A172 (cell line): Measurements from ENCODE around the gene NUDCD2. TPM values are rescaled to one million over a fixed set of nuclear protein-coding genes. Genes with fewer than 3 reads are reported as not detected.
A peak's percentile ranks its signal among the peaks of the same experiment; 100 is the strongest.
"Not testable (repeated sequence)": the region's sequence is repeated elsewhere in the genome, so short reads cannot be mapped to it uniquely, and the experiment has no call there.

Source experiments
- DNase-seq: peaks from one replicate; pipeline ENCODE4 v3.0.0-alpha.2; 2015; ENCODE audit warnings: low spot score
- total RNA-seq: library from RNA; depleted of rRNA; stranded (reverse); fragments of >200 nt; shearing (Covaris generic); gene quantifications from 2 replicates; pipeline ENCODE4 v1.2.3, GENCODE V29; 2014

The NUDCD2 gene
- total RNA-seq, 1 experiment from 2014 or later = 29.3 TPM

DNA sequence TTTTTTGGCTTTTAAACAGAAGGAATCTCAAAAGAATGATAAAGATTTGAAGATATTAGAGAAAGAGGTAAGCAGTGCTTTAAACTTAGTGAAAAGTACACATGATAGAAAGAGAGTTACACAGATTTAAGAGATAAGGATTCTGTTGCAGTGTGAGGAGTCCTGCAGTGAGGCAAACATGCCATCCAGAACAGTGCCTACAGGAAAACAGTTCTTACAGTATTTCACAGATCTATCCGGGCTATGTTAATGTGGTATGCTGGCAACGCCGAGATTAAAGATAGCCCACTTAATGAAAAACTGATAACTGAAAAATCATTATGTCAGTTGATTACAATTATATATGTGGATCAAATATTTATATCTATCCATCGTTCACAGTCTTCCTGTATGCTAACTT, 7.8 kb upstream of the NUDCD2 start:
- no peak for DNase-seq

DNA sequence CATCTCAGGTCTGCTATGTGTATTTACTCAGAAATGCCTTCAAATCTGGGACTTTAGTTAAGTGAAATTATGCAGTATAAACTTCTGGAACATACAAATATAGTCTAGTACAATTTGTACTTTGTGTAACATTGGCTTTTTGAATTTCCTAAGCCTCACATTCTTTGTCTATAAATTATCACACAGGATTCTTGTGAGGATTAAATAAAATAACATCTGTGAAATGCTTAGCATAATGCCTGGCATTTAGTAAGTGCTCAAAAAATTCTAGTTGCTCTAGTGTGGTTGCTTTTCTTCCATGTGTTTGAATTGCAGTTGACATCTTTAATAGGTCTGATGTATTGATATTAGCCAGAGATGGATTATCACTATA, 3.1 kb upstream of the NUDCD2 start:
- DNase-seq = no peak

DNA sequence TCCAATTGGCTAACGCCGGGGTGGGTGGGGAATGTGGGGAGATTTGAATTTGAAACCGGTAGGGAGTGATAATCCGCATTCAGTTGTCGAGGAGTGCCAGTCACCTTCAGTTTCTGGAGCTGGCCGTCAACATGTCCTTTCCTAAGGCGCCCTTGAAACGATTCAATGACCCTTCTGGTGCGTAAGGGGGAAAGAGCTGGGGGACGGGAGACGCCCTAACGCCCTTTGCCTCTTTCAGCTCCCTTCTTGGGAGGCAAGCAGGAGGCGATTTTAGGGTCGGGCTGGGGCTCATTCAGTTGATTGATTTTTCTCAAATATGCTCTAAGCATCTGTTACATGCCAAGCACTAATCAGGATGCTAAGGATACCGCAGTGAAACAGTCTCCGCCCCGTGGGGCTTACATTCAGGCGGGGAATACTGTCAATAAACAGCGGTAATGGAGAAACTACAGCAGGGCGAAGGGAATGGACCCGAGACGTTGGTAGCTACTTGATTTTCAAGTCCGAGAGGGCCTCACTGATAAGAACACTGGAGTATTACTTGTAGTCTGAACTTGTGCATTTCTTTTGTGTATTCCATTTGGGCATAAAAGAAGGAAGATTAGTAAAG, 765 bp upstream of the NUDCD2 start, which contains the start of gene HMMR:
Gene HMMR, plus strand, starts transcription at position 71 of the 610 bp plus-strand sequence. Its CDS starts 61 bp downstream, at position 132.
- peak; percentile 49 for DNase-seq

DNA sequence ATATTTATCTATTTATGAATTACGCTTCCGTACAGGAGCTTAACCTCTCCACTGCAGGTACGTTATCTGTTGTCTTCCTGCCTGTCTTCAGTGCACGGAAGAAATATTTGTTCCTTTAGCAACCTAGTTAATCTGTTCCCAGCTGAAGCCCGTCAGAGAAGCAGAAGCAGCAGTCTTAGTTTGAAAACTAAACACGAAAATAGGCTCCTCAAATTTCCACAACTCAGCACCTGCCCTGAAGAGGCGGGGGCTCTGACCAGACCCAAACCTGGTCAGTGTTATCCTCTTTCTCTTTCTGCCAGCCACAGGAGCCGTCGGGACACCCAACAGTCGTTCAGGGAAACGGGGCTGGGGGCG, 462 bp downstream of the NUDCD2 start:
- no peak for DNase-seq

DNA sequence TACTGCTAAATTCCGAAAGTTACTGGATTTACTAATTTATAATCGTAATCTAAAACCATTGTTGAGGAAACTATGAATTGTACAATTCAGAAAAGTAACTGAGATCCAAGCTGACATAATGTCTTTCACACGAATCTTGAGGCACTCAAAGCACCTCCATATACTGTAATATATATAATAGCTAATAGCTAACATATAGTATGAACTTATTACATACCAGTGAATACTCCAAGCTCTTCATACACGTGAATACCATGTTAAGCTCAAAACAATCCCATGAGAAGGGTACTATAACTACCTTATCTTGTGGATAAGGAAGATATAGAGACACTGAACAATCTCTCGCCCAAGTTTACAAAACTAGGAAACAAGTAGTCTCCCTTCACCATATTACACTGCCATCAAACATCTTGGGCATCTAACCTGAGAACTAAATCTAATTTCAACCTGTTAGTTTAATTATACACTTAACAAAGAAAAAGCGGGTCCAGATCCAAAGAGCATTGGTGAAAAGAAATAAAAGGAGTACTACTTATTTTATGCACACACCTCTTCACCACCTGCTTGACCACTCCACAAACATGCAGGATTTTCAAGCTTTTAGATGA, 1.0 kb downstream of the NUDCD2 start:
- DNase-seq = peak; percentile 12

DNA sequence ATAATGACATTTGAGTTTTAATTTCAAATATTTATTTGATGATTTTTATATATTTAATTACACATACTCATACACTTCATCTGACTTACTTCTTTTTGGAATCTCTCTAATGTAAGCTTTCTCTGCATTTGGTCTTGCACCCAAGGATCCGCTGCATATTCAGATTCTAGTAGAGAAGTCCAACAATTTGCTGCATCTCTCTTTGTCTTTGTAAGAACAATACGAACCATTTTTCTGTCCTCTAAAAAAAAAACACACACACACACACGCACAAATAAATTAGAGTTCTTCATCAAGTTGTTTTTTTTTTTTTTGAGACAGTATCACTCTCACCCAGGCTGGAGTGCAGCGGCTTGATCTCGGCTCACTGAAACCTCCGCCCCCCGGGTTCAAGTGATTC, 3.1 kb downstream of the NUDCD2 start:
- DNase-seq = no peak

DNA sequence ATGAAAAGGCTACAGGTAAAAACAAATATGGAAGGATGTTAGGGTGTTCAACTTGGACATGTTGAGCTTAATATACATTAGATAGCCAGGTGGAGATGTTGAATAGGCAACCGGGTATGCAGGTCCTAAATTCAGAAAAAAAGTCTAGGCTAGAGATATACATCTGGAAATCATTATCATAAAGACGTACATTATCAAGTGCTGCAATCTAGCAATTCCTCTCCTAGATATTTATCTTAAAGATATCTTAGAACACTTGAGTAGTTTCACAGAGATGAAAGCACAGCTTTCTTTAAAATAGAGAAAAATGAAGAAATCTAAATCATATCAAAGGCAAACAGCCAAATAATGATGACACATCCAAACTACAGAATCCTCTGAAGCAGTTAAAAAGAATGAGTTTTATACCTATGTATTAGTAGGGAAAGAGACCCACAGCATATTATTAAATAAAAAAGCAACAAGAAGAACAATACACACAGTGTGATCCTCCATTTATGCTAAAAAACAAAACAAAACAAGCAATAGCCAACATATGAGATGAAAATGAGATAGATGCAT, 3.8 kb downstream of the NUDCD2 start:
- DNase-seq = no peak

DNA sequence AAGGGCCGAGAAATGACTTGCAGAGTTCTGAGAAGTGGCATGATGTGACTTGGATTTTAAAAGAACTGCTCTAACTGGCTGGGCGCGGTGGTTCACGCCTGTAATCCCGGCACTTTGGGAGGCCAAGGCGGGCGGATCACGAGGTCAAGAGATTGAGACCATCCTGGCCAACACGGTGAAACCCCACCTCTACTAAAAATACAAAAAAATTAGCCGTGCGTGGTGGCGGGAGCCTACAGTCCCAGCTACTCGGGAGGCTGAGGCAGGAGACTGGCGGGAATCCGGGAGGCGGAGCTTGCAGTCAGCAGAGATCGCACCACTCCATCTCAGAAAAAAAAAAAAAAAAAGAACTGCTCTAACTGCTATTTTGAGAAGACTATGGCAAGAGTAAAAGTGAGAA, 4.5 kb downstream of the NUDCD2 start:
- DNase-seq = not testable (repeated sequence)

DNA sequence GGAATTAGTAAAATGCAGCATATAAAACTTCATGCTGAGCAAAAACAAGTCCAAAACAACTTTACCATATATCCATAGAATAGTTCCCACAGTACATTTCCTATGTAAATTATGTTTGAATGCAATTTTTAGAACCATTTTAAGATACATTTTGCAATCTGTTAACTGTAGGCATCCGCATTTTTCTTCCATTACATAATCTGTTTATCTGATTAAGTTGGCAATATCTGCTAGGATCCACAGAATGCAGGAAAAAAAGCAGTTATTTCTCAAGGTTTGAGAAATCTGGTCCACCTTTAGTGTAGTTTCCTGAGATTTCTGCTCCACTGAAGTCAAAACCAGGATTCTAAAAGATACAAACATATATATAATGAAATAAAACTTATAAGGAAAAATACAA, 6.2 kb downstream of the NUDCD2 start:
- DNase-seq = no peak

DNA sequence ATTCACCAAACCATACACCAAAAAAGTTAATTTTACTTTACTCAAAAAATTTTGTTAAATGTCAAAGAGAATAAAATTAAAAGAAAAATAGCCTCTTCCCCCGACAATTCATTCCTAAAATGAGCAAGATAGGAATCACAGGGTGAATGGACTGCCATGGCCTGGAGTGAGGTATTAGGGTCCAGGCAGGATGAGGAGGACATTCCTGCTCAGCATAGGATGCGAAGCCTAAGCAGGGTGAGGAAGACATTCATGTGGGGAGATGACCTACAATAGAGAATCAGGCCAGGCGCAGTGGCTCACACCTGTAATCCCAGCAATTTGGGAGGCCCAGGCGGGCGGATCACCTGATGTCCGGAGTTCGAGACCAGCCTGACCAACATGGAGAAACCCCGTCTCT, 8.4 kb downstream of the NUDCD2 start:
- no peak for DNase-seq

DNA sequence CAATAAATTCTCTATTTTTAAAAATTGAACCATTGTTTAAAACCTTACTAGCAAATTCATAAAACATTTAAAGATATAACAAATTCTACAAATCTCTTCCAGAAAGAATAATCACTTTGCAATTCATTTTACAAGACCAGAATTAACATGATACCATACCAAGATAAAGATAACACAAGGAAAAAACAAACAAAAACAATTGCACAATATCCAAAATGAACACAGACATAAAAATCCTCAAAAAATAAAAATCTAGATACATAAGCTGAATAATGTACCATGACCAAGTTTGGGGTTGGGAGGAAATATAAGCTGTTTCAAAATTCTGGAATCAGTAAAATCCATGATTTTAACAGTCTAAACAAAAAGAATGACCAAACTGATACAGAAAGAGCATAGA, 11.4 kb downstream of the NUDCD2 start:
- no peak for DNase-seq

DNA sequence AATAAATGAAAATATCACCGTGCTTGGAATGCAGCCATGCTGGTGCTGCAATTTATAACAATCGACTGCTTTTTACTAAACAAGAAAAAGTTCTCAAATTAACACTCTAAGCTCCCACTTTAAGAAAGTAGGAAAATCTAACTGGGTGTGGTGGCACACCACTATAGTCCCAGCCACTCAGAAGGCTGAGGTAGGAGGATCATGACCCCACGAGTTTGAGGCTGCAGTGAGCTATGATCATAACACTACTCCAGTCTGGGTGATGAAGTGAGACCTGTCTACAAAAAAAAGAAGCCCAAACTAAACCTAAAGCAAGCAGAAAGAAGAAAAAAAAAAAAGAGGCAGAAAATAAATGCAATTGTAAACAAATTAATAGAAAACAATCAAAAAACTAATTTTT, 12.0 kb downstream of the NUDCD2 start:
- no peak for DNase-seq

DNA sequence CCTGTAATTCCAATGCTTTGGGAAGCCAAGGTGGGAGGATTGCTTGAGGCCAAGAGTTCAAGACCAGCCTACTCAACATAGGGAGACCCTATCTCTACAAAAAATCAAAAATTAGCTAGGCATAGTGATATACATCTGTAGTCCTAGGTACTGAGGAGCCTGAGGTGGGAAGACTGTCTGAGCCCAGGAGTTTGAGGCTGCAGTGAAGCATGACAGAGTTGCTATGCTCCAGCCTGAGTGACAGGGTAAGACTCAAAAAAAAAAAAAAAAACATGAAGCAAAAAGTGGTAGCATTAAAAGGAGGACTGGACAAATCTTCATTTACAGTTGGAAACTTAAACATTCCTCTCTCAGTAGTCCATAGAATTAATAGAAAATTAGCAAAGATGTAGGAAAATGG, 12.7 kb downstream of the NUDCD2 start:
- no peak for DNase-seq

DNA sequence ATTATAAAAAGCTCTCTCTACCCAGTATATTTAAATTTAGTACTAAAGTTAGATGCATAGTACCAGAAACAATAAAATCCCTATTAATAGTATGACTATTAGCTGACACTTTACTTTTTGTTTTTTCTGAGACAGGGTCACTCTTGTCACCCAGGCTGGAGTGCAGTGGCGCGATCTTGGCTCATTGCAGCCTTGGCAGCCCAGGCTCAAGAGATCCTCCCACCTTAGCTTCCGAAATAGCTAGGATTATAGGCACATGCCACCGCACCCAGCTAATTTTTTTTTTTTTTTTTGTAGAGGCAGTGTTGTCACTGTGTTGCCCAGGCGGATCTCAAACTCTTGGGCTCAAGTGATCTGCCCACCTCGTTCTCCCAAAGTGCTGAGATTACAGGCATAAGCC, 14.6 kb downstream of the NUDCD2 start:
- no peak for DNase-seq

DNA sequence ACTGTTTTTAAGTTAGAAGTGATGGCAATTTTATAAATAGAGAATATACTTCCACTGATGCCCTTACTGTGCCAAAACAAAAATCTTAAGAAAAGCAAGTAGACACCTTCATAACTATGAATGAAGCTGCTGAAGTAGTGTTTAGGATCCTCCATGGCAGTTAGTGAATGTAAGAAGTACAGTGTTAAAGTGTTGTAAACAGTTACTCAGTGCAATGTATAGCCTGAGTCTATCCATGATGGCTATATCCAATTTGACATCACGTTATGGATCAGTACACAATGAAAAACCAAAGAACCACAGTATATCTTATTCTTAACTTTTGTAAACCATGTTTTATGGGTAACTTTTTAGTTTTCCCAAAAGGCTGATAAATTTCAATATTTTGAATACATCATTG, 15.4 kb downstream of the NUDCD2 start:
- DNase-seq = no peak

DNA sequence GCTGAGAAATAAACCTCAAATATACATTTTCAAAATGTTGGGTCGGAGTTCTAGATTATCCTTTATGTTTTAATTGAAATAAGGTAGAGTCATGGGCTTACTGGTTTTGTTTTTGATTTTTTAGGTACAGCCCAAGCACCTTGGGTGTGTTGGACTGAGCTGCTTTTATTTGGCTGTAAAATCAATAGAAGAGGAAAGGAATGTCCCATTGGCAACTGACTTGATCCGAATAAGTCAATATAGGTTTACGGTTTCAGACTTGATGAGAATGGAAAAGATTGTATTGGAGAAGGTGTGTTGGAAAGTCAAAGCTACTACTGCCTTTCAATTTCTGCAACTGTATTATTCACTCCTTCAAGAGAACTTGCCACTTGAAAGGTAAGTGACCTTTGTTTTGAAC, 18.9 kb downstream of the NUDCD2 start:
- DNase-seq = no peak

DNA sequence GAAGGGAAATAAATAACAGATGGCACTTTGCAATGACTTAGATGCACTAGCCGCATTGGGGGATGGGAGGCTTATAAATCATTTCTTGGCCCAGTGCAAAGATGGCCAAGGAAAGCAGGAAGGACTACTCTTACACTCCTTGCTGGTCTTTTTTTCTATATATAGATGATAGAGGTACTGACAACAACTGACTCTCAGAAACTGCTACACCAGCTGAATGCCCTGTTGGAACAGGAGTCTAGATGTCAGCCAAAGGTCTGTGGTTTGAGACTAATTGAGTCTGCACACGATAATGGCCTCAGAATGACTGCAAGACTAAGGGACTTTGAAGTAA, 20.8 kb downstream of the NUDCD2 start:
- no peak for DNase-seq

DNA sequence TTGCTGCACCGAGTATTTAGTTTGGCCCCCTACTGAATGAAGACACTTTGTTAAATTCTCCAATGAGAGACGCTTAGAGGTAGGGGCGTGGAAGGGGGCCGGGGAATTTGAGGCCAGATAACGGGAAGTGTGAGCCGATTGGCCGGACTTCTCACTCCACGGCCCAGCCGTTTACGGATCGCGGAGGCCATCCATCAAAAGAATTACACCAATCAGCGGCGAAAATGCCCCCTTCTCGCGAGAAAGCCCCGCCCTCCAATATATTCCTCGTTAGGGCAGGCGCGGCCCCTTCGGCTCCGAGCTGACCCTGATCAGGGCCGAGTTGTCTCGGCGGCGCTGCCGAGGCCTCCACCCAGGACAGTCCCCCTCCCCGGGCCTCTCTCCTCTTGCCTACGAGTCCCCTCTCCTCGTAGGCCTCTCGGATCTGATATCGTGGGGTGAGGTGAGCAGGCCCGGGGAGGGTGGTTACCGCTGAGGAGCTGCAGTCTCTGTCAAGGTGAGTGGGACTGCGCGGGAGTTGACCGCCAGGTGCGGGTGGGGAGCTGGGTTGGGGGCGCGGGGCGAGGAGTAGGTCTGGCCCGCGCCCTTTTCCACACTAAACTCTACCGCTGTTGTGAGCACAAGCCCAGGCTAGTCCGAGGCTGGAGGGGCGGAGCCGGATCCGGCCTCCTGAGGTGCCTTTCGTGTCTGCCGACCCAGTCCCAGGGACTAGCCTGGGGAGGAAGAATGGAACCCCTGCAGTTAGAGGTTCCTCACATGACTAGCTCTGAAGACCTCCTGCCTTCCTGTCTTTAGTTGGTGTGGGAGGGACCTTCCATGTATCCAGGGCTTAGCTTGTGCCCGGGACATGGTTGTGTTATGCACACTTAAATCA, 22.4 kb downstream of the NUDCD2 start, which contains the start of gene CCNG1:
Gene CCNG1, plus strand, starts transcription at position 287 of the 874 bp plus-strand sequence. CDS start 1,662 bp downstream, outside the sequence.
- peak; percentile 97 for DNase-seq

DNA sequence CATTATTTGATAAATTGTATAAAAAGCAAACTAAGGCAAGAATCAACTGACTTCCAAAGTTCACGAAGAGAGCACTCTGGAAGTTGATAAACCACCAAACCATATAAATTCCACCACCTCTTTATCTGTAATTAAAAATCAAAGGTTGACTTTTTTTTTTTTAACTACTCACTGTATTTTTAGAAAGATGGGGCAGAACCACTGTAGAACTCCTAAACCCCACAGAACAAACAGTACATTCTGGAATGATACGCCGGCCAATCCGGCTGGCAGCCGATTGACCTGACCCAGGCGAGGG, 22.9 kb downstream of the NUDCD2 start:
- DNase-seq = no peak

DNA sequence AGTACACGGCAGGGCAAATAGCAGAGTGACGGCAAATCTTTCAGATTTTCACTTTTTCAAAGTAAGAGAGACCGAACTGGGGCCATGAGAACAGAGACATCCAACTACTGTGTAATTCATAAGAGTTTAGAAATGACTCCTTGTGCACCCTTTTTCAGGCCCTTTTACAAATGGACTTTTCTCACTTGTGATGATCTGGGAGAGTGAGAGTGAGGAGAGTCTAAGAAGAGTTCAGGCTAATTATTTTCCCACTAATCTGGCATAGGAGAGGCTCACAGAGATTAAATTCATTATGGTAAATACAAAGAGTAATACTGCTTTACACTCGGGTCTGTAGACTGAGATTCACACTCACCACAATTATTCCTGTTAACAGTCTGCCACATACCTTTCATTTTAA, 23.4 kb downstream of the NUDCD2 start:
- no peak for DNase-seq

DNA sequence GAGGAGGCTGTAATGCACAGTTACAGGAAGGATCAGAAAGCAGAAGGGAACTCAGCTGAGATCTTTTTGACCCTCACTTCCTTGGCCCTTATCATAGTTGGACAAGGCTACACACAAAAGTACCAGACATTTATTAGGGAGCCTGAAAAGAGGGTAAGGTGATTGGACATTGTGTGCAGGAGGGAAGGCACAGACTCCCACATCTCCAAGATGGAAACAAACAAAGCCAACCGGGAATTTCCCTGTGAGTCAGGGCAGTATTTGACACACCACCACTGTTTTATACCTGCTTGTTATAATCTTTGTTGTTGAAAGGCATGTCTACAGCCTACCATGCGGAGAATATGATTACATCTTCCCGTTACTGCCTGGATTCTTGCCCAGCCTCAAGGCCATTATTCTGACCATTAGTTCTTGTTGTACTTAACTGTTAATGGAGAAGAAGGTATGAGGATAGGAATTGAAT, 25.5 kb downstream of the NUDCD2 start:
- peak; percentile 67 for DNase-seq

DNA sequence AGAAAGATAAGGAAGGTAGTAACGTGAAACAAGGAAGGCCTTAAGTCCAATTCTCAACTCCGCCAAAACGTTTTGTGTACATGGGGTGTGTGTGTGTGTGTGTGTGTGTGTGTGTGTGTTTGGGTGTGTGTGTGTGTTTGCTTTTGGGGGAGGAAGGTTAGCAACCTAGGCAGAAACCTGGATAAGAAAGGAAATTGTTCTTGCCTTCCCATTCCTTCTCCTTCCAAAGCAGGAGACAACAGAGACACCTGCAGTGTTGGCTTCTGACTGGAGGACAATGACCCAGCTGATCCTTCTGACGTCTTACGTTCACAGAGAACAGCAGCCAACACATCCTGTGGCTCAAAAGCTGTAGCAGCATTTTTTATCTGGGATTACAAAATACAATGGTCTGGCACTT, 26.6 kb downstream of the NUDCD2 start:
- no peak for DNase-seq

DNA sequence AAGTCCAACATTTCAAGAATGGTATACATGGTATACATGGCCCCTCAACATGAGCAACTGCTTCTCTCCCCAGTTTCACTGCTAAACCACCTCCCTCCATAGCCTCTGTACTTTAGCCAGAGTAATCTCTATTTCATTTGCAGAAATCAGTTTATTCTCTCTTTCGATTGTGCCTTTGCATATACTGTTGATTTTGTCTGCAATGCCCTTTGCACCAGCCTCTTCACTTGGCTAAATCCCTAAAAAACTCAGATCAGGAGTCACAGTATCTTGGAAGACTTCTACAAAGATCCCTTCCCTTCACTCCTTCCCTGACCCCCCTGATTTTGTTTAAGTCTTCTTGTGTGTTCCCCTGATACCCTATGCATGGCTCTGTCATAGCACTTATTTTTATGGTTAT, 27.4 kb downstream of the NUDCD2 start:
- DNase-seq = no peak
